ENCODE measurements around the gene MAPRE2.

MAPRE2 gene

GRCh38 chr18:35024196-35024595 is 17.0 kb upstream of the MAPRE2 start:
- in situ Hi-C loops (cut with HindIII; ENCODE audit: low pct_unique_long_range_greater_than_20kb, low sequenced_read_pairs): no loop called here
- DNase-seq (ENCODE audit: low read depth in 1 of 2, low spot score in 1 of 2): no peak
- no peak for TF ChIP-seq JUND (IDR thresholded peaks at IDR 0.05; ENCODE audit: low read depth)

- TF ChIP-seq JUND (IDR thresholded peaks at IDR 0.05; ENCODE audit: low read depth): no peak
- in situ Hi-C loops (cut with HindIII; ENCODE audit: low pct_unique_long_range_greater_than_20kb, low sequenced_read_pairs): no loop called here
- DNase-seq (ENCODE audit: low read depth in 1 of 2, low spot score in 1 of 2): peak in 1 of 2 experiments; percentile 3
Observed at GRCh38 chr18:35024965-35025364, 16.2 kb upstream of the MAPRE2 start.

- TF ChIP-seq JUND (IDR thresholded peaks at IDR 0.05; ENCODE audit: low read depth): no peak
- in situ Hi-C loops (cut with HindIII; ENCODE audit: low pct_unique_long_range_greater_than_20kb, low sequenced_read_pairs): no loop called here
- peak in 1 of 2 experiments; percentile 19 for DNase-seq (ENCODE audit: low read depth in 1 of 2, low spot score in 1 of 2)
Observed at GRCh38 chr18:35026407-35027061, 14.7 kb upstream of the MAPRE2 start.

- in situ Hi-C loops (cut with HindIII; ENCODE audit: low pct_unique_long_range_greater_than_20kb, low sequenced_read_pairs): no loop called here
- TF ChIP-seq JUND (IDR thresholded peaks at IDR 0.05; ENCODE audit: low read depth): no peak
- no peak for DNase-seq (ENCODE audit: low read depth in 1 of 2, low spot score in 1 of 2)
Observed at GRCh38 chr18:35027206-35027605, 14.0 kb upstream of the MAPRE2 start.

DNA sequence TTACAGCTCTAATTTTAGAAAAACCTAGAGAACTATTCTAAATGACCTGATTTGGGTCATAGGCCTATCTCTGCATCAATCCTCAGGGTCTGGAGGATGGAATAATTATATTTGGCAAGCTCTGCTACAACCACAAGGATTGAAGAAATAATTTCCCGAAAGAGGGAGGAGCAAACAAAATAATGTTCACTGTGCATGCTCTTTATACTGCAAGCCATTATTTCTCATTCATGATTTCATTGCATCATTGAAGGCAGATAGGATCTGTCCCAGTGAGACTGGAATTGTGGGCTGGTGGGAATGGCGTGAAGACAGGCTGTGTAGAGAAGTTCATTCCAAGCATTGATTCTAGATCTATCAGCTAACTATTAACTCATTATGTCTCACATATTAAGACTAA is 12.7 kb upstream of the MAPRE2 start:
- no peak for TF ChIP-seq JUND (IDR thresholded peaks at IDR 0.05; ENCODE audit: low read depth)
- no peak for DNase-seq (ENCODE audit: low read depth in 1 of 2, low spot score in 1 of 2)
- in situ Hi-C loops (cut with HindIII; ENCODE audit: low pct_unique_long_range_greater_than_20kb, low sequenced_read_pairs): no loop called here

DNA sequence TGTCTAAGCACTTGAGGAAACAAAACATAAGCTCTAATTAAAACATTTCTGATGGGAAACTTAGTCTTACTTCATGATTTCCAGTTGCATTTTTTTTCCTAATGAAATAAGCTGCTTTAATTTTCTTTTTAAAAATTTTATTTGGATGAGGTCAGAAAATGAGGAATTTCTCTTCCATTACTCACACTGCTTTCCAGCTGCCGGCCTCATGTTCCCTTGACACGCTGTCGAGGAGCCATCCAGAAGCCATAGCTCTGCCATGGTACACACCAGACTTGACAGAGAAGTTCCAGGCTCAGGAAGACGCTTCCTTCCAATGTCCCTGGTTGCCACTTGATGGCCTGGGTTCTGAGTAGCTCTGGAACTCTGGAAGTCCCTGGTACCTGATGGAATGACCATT is 12.1 kb upstream of the MAPRE2 start:
- DNase-seq (ENCODE audit: low read depth in 1 of 2, low spot score in 1 of 2): no peak
- in situ Hi-C loops (cut with HindIII; ENCODE audit: low pct_unique_long_range_greater_than_20kb, low sequenced_read_pairs): no loop called here
- TF ChIP-seq JUND (IDR thresholded peaks at IDR 0.05; ENCODE audit: low read depth): no peak

DNA sequence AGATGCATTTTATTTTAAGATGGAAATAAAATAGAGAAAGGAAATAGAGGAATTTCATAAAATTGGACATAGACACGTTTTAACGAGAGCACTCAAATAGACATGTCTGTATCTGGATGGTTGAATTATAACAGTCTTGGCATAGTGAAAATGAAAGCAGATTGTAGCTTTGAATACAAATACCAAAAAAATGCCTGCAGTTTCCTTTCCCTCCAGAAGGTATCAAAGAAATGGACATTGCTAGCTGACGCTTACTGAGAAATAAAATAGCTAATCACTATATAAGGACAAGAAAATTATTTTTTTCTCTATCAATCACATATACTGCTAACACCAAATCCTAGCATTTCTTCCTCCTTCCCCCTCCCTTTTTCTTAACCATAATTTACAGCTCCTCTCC is 11.4 kb upstream of the MAPRE2 start:
- DNase-seq (ENCODE audit: low read depth in 1 of 2, low spot score in 1 of 2): no peak
- TF ChIP-seq JUND (IDR thresholded peaks at IDR 0.05; ENCODE audit: low read depth): no peak
- in situ Hi-C loops (cut with HindIII; ENCODE audit: low pct_unique_long_range_greater_than_20kb, low sequenced_read_pairs): no loop called here

- in situ Hi-C loops (cut with HindIII; ENCODE audit: low pct_unique_long_range_greater_than_20kb, low sequenced_read_pairs): no loop called here
- no peak for DNase-seq (ENCODE audit: low read depth in 1 of 2, low spot score in 1 of 2)
- TF ChIP-seq JUND (IDR thresholded peaks at IDR 0.05; ENCODE audit: low read depth): no peak
Observed at GRCh38 chr18:35030277-35030989, 10.8 kb upstream of the MAPRE2 start.

DNA sequence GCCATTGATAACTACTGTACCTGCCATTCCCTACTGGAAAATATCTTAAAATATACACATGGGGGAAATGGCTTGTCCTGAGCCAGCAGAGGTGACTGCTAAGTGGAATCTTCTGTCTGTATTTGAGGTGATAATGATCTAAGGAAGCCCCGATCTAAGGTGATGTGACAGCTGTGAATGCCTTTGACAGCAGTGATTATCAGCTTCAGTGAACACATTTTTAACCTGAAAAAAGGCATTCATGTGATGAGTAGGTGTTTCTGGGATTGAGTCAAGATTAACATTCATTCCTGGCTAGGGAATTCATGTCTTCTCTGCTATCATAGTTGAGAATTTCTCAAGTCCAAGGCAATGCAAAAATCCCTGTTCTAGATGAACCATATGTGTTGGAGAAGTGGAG is 9.1 kb upstream of the MAPRE2 start:
- DNase-seq (ENCODE audit: low read depth in 1 of 2, low spot score in 1 of 2): no peak
- no peak for TF ChIP-seq JUND (IDR thresholded peaks at IDR 0.05; ENCODE audit: low read depth)
- in situ Hi-C loops (cut with HindIII; ENCODE audit: low pct_unique_long_range_greater_than_20kb, low sequenced_read_pairs): no loop called here

DNA sequence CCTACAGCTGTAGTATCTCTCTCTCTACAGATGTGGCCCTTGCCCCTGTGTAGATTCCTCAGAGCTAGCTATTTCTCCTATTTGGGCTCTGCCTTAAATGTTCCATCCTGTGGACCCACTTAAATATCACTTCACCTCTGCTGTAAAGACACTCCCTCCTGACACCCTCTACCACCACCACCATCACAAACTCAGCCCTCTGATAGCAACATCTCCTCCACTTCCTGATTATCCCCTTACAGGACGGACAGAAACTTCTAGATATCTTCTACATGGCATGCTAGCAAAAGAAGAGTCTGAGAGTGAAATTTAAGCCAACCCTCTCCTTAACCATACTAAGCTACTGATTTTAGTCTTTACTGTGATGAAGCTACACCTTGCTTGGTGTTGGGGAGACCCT is 3.2 kb upstream of the MAPRE2 start:
- DNase-seq (ENCODE audit: low read depth in 1 of 2, low spot score in 1 of 2): no peak
- in situ Hi-C loops (cut with HindIII; ENCODE audit: low pct_unique_long_range_greater_than_20kb, low sequenced_read_pairs): no loop called here
- TF ChIP-seq JUND (IDR thresholded peaks at IDR 0.05; ENCODE audit: low read depth): no peak

DNA sequence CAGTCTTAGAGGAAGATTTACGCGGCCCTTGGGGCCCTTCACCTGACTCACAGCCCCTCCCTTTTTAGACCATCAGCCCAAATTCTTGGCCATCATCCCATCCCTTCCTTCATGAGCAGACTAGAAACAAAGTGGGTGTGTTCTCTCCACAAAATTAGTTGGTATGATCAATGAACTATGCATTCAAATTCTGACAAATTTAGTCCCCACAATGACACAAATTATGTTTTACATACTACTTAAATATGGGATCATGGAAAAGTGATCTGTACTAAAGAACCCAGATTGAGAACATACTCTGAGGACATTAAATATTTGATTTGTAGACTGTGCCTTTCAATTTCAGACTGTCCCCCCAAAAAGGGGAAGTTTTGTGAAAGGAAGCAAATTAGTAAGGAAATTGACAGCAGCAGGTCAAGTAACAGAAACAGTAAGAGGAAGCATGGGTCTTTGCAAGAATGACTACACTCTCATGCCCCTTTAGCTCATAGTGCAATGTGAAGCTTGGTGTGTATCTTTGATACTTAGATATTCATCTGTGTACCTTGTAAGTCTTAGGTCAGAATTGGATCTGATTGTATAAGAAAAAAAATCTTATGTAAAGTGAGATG is 2.2 kb upstream of the MAPRE2 start:
- no peak for TF ChIP-seq JUND (IDR thresholded peaks at IDR 0.05; ENCODE audit: low read depth)
- DNase-seq (ENCODE audit: low read depth in 1 of 2, low spot score in 1 of 2): no peak
- in situ Hi-C loops (cut with HindIII; ENCODE audit: low pct_unique_long_range_greater_than_20kb, low sequenced_read_pairs): no loop called here

DNA sequence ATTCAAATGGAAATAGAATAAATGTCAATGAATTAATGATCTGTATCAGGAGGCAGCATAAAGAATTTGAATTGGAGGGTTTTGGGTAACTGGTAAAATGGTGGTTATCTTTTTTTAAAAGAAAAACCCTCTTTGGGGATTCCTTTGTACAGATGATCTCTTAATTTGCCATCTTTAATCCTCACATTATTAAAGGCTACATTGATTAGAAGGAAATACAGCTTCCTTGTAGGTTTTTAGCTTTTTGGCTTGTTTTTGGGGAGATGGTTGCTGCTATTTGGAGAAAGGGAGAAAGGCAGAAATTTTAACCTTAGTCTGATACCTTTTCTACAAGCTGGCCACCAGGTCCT is 600 bp upstream of the MAPRE2 start:
- no peak for DNase-seq (ENCODE audit: low read depth in 1 of 2, low spot score in 1 of 2)
- in situ Hi-C loops (cut with HindIII; ENCODE audit: low pct_unique_long_range_greater_than_20kb, low sequenced_read_pairs): no loop called here
- TF ChIP-seq JUND (IDR thresholded peaks at IDR 0.05; ENCODE audit: low read depth): no peak

- TF ChIP-seq JUND (IDR thresholded peaks at IDR 0.05; ENCODE audit: low read depth): no peak
- DNase-seq (ENCODE audit: low read depth in 1 of 2, low spot score in 1 of 2): no peak
- in situ Hi-C loops (cut with HindIII; ENCODE audit: low pct_unique_long_range_greater_than_20kb, low sequenced_read_pairs): no loop called here
Observed at GRCh38 chr18:35041815-35042387, 688 bp downstream of the MAPRE2 start.

Measured in T47D (cell line).